Left hindlimb (tissue), 1 donor: ENCODE data around the gene KCNMB4.

Source experiments
- DNase-seq: peaks from one replicate; pipeline ENCODE4 v3.0.0-alpha.2; 2018

KCNMB4 gene

GRCh38 chr12:70448371-70448770 is 82.3 kb downstream of the KCNMB4 start:
- DNase-seq, result no peak

GRCh38 chr12:70449074-70449752 is 83.1 kb downstream of the KCNMB4 start:
- DNase-seq, result no peak

GRCh38 chr12:70449753-70450341 is 83.8 kb downstream of the KCNMB4 start:
- DNase-seq, result no peak

GRCh38 chr12:70451528-70451927 is 85.4 kb downstream of the KCNMB4 start:
- no peak for DNase-seq

- no peak for DNase-seq
Measured at GRCh38 chr12:70456953-70457352, 90.9 kb downstream of the KCNMB4 start.

GRCh38 chr12:70459786-70460185 is 93.7 kb downstream of the KCNMB4 start:
- no peak for DNase-seq

GRCh38 chr12:70463997-70464396 is 97.9 kb downstream of the KCNMB4 start:
- no peak for DNase-seq

GRCh38 chr12:70466753-70467152 is 100.7 kb downstream of the KCNMB4 start:
- no peak for DNase-seq

- DNase-seq, result no peak
Measured at GRCh38 chr12:70467476-70467875, 101.4 kb downstream of the KCNMB4 start.

GRCh38 chr12:70467918-70468733 is 102.0 kb downstream of the KCNMB4 start:
- DNase-seq, result no peak

- no peak for DNase-seq
Measured at GRCh38 chr12:70468741-70469140, 102.7 kb downstream of the KCNMB4 start.

GRCh38 chr12:70469221-70469820 is 103.2 kb downstream of the KCNMB4 start:
- DNase-seq, result no peak

- no peak for DNase-seq
Measured at GRCh38 chr12:70482764-70483163, 116.7 kb downstream of the KCNMB4 start.
